Measurements from ENCODE around the gene LDB1.

Gene LDB1, protein sequence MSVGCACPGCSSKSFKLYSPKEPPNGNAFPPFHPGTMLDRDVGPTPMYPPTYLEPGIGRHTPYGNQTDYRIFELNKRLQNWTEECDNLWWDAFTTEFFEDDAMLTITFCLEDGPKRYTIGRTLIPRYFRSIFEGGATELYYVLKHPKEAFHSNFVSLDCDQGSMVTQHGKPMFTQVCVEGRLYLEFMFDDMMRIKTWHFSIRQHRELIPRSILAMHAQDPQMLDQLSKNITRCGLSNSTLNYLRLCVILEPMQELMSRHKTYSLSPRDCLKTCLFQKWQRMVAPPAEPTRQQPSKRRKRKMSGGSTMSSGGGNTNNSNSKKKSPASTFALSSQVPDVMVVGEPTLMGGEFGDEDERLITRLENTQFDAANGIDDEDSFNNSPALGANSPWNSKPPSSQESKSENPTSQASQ

DNA sequence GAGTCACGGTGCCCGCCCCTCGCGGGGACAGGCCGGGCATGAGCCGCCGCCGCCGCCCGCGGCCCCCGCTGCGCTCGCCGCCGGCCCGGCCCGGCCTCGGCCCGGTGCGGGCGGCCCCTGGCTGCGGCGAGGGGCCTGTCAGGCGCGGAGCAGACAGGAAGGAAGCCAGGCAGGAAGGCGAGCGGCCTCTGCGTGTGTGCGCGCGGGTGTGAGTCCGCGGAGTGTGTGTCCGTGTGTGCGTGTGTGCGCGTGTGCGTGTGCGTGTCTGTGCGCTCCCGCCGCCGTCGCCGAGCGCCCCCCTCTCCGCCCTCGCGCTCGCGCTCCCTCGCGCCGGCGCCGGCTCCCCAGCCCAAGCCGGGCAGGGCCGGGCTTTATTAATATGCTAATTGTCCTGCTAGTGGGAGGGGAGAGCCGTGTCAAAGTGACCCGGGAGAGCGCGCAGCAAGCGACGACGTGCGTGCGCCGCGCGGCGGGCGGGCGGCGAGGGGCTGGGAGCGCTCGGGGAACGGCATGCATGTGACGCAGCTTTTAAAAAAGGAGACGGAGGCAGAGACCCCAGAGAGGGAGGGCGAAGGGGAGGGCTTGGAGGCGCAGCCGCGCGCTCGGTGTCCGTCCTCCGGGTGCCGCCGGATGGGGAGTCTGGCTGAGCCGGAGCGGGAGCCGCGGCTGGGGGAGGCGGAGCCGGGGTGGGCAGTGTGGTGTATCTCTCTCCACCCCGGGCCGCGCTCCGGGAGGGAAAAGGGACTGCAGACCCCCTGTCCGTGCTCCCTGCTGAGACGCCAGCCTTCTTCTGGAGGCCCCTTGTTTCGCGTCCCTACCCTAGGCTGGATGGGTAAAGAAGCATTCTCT is at the start of gene LDB1:
TSS of gene LDB1 (minus strand) at position 227 of the 849 bp plus-strand sequence. CDS start 258 bp downstream, outside the sequence.
- peak; percentile 44 for DNase-seq

DNA sequence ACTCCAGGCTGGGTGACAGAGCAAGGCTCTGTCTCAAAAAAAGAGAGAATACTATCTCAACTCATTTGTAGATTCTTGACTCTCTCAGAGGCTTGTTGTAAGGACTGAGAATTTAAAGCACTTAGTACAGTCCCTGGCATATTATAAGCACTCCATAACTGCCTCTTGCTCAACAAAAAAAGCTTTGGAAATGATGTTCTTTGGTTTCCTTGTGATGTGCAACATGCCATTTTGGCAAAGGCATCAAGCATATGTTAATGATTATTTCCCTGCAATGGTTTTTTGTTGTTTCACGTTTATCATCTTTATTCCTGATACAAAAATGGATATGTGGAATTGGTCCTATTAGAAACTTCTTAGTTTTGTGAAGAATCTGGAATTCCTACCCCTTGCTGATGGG is 47.7 kb upstream of the LDB1 start:
- no peak for DNase-seq

DNA sequence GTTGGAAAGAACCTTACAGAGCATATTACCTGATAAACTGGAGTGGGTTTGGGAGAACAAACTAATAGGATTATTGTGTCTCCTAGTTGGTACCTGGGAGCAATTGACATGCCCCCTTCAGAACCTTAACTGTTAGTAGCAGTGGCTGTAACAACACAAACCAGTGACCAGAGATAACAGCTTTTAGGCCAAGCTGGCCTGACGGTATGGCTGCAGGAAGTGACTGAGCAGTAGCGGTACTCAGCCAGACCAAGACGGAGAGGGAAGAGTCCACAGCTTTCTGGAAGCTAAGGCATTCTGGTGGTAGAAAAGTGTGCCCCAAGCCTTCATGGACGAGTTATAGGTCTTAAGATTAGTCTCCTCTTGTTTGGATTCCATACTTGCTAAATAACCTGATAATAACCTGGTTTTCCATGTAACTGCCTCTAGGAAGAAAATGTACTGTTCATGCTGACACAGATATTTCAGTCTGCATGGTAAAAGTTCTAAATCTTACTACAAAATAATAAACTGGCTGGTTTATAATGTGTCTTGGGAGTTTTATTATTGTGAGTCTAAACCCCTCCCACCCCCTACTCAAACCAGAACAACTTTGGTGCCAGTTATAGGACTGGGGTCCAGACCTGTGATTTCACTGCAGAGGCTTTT is 43.3 kb upstream of the LDB1 start:
- DNase-seq = no peak

DNA sequence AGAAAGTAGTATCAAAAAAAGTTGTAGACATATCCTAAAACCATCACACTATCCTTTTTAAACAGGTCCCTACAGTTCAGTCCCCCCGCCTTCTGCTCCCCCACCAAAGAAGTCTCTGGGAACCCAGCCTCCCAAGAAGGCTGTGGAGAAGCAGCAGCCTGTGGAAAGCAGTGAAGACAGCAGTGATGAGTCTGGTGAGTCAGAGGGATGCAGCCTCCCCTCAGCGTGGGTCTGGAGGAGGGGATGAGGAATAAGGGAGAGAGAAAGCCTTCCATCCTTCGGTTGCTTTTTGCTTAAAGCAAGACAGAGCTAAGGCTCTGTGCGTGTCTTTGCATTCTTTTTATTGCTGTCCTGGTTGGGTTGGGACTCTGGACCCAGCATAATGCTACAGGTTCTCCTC is 39.7 kb upstream of the LDB1 start:
- DNase-seq = no peak

DNA sequence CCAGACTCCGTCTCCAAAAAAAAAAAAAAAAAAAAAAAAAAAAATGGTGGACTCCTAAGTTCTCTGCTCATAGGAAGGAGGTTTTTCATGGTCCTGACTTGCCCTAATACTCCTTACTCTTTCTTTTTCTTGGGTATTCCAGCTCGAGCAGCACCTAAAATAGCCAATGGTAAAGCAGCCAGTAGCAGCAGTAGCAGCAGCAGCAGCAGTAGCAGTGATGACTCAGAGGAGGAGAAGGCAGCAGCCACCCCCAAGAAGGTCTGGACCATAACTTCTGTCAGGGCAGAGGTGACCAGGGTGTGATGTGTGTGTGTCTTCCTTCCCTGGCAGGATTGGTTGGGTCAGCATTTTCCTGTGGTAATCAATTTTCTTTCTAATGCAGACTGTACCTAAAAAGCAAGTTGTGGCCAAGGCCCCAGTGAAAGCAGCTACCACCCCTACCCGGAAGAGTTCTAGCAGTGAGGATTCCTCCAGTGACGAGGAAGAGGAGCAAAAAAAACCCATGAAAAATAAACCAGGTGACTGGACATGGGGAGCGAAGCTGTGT is 39.0 kb upstream of the LDB1 start:
- DNase-seq = no peak

DNA sequence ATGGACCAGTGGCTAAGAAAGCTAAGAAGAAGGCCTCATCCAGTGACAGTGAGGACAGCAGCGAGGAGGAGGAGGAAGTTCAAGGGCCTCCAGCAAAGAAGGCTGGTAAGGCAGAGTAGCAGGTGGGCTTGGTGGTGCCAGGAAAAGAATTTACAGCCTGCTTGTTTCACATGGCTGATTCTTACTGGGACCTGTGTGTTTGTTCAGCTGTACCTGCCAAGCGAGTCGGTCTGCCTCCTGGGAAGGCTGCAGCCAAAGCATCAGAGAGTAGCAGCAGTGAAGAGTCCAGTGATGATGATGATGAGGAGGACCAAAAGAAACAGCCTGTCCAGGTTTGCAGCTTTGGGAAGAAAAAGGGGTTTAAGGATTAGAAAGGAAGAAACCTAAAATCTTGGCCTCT is 37.1 kb upstream of the LDB1 start:
- no peak for DNase-seq

DNA sequence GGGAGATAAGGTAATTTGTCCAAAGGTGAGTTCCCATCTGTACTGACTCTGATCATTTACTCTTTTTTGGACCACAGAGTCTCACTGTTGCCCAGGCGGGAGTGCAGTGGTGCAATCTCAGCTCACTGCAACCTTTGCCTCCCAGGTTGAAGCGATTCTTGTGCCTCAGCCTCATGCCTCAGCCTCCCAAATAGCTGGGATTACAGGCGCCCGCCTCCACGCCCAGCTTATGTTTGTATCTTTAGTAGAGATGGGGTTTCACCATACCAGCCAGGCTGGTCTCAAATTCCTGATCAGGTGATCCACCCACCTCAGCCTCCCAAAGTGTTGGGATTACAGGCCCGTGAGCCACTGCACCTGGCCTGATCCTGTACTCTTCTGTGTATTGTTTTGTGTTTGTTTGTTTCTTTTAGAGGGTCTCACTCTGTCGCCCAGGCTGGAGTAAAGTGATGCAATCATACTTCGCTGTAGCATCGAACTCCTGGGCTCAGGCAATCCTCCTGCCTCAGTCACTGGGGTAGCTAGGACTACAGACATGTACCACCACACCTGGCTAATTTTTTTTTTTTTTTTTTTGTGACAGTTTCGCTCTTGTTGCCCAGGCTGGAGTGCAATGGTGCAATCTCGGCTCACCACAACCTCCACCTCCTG is 34.4 kb upstream of the LDB1 start:
- DNase-seq = no peak

DNA sequence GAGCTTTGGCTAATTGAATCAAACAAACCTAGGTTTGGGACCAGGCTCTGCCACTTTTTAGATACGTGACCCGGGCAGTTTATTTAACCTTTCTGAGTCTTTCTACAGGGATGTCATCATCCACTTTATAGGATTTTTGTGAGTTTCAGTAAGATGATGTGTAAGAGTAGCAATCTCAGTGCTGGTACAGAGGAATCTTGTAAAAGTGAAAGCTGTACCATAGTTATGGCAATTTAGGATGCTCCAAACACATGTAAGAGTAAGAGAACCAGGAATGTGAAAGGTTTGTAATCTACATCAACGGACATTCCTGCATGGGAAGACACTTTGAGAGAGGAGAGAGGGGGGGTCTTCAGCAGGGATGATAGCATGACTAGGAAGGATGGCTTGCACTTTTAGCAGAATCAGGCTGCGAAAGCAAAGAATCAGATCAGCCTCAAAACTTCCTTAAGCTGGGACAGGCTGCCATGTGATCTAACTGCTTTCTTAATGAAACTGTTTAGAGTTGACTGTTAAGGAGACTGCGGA is 33.0 kb upstream of the LDB1 start:
- no peak for DNase-seq

DNA sequence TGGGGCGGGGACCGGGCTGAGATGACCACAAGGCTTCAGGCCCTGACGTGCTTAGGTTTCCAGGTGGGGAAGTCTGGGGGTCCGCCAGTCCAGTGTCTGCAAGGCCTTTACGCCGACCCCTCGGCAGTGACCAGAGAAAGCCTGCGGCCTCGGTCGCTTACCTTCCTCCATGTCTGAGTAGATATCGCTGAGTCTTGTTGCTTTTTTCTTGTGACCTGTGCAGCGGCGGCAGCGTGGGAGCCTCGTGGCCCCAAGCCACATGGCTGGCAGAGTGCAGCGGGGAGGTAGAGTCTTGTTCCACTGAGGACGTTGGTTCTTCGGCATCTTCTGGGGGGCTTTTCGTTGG is 32.4 kb upstream of the LDB1 start:
- peak; percentile 51 for DNase-seq

DNA sequence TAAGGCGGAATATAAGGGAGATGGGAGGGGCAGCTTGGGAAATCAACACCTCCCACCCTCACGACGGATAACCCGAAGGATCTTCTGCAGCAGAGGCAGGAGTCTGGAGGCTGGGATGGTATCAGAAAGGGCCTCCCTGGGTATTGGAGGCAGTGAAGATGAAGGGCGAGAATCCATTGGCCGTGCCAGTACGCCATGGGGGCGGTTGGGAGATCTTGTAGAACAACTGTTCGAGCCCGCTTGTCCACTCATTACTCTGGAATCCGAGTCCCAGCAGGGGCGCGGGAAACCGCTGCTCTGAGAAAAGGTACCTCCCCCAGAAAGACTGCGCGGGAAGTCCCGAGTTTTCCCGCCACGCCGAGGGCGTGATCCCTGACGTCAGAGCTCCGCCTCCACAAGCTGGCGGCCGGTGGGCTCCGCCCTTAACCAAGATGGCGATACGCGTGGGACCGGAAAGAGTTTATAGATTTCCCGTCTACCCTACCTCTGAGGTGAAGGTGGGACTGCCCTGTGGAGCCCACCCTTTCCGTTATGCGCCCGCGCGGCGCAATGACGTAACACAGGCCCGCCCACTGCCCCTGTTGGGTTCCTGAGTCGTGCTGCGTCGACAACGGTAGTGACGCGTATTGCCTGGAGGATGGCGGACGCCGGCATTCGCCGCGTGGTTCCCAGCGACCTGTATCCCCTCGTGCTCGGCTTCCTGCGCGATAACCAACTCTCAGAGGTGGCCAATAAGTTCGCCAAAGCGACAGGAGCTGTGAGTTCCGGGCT is 31.8 kb upstream of the LDB1 start, which contains the start of gene NOLC1:
TSS of gene NOLC1 (plus strand) at position 616 of the 771 bp plus-strand sequence. CDS start at position 638, 22 bp downstream.
- DNase-seq = peak; percentile 100

DNA sequence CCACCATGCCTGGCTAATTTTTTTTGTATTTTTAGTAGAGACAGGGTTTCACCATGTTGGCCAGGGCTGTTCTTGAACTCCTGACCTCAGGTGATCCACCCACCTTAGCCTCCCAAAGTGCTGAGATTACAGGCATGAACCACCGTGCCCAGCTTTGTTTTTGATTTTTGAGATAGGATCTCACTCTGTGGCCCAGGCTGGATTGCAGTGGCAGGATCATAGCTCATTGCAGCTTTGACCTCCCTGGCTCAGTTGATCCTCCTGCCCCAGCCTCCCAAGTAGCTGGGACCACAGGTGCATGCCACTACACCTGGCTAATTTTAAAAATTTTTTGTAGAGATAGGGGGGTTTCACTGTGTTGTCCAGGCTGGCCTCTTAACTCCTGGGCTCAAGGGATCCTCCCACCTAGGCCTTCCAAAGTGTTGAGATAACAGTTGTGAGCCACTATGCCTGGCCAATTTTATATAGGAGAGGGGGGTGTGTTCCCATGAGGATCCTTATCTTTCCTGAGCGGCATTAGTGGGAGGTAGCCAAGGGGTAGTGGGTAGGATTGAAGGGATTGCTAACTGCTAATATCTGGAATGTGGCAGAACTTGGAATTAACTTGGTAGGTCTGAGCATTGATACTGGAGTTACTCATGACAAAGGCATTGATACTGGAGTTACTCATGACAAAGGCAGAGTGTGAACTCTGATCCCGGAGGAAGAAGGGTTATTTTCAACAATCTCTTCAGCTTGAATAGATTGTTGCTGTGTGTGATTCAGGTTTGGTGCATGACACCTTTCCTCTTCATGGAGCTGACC is 31.0 kb upstream of the LDB1 start:
- DNase-seq = no peak

DNA sequence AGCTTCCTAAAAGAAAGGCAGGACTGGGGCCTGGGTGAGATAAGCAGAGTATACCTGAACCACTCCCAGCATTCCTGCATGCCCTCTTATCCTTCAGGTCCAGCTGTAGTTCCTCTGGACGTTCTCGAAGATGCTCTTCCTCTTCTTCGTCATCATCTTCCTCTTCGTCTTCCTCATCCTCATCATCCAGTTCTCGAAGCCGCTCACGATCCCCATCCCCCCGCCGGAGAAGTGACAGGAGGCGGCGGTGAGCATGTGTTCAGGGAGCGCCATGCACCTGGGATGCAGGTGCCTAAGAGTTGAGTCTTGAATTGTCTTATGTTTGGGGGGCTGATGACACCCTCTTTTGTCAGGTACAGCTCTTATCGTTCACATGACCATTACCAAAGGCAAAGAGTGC is 28.1 kb upstream of the LDB1 start:
- no peak for DNase-seq

DNA sequence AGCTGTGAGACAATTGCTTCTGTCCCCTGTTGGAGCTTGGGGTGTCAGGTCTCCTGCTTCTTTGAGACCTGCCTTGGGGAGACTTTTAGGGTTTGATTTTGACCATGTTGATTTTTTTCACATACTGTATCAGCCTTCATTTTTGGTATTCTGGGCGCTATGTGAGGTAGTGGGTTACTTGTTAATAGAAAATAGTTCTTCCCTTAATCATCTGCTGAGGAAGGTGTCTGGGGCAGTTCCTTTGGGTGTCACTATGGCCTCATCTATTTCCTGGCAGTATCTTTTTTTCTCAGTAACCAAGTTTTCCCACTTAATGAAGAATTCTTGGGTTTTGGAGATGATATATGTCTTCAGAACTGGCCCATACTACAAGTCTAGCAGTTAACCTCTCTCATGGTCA is 27.4 kb upstream of the LDB1 start:
- no peak for DNase-seq

DNA sequence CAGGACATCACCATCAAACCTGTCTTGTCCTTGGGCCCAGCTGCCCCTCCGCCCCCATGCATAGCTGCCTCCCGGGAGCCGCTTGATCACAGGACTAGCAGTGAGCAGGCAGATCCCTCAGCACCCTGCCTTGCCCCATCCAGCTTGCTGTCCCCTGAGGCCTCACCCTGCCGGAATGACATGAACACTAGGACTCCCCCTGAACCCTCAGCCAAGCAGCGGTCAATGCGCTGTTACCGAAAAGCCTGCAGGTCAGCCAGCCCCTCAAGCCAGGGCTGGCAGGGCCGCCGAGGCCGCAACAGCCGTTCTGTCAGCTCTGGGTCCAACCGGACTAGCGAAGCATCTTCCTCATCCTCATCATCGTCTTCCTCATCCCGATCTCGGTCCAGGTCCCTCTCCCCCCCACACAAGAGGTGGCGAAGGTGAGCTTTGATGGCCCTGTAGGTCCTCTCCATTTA is 26.8 kb upstream of the LDB1 start:
- no peak for DNase-seq

DNA sequence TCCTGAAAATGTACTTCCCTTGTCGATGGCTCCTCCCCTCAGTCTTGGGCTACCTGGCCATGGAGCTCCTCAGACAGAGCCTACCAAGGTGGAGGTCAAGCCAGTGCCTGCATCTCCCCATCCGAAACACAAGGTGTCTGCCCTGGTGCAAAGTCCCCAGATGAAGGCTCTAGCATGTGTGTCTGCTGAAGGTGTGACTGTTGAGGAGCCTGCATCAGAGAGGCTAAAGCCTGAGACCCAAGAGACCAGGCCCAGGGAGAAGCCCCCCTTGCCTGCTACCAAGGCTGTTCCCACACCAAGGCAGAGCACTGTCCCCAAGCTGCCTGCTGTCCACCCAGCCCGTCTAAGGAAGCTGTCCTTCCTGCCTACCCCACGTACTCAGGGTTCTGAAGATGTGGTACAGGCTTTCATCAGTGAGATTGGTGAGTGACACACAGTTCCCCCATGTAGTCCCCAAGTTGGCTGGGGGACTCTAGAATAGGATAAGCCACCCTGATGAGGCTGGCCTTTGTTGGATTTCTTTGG is 21.5 kb upstream of the LDB1 start:
- no peak for DNase-seq

DNA sequence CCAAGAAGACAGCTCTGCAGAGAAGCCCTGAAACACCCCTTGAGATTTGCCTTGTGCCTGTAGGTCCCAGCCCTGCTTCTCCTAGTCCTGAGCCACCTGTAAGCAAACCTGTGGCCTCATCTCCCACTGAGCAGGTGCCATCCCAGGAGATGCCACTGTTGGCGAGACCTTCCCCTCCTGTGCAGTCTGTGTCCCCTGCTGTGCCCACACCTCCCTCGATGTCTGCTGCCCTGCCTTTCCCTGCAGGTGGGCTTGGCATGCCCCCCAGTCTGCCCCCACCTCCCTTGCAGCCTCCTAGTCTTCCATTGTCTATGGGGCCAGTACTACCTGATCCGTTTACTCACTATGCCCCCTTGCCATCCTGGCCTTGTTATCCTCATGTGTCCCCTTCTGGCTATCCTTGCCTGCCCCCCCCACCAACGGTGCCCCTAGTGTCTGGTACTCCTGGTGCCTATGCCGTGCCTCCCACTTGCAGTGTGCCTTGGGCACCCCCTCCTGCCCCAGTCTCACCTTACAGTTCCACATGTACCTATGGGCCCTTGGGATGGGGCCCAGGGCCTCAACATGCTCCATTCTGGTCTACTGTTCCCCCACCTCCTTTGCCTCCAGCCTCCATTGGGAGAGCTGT is 20.9 kb upstream of the LDB1 start:
- no peak for DNase-seq

DNA sequence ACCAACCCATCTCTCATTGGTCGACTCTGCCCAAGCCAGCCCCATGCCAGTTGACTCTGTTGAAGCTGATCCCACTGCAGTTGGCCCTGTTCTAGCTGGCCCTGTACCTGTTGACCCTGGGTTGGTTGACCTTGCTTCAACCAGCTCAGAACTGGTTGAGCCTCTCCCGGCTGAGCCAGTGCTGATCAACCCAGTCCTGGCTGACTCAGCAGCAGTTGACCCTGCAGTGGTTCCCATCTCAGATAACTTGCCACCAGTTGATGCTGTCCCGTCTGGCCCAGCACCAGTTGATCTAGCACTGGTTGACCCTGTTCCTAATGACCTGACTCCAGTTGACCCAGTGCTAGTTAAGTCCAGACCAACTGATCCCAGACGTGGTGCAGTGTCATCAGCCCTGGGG is 20.1 kb upstream of the LDB1 start:
- DNase-seq = no peak

DNA sequence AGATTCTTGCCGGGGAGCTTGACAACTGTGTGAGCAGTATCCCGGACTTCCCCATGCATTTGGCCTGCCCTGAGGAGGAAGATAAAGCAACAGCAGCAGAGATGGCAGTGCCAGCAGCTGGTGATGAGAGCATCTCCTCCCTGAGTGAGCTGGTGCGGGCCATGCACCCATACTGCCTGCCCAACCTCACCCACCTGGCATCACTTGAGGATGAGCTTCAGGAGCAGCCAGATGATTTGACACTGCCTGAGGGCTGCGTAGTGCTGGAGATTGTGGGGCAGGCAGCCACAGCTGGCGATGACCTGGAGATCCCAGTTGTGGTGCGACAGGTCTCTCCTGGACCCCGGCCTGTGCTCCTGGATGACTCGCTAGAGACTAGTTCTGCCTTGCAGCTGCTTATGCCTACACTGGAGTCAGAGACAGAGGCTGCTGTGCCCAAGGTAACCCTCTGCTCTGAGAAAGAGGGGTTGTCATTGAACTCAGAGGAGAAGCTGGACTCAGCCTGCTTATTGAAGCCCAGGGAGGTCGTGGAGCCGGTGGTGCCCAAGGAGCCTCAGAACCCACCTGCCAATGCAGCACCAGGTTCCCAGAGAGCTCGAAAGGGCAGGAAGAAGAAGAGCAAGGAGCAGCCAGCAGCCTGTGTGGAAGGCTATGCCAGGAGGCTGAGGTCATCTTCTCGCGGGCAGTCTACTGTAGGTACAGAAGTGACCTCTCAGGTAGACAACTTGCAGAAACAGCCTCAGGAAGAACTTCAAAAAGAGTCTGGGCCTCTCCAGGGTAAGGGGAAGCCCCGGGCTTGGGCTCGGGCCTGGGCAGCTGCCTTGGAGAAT is 19.3 kb upstream of the LDB1 start:
- no peak for DNase-seq

DNA sequence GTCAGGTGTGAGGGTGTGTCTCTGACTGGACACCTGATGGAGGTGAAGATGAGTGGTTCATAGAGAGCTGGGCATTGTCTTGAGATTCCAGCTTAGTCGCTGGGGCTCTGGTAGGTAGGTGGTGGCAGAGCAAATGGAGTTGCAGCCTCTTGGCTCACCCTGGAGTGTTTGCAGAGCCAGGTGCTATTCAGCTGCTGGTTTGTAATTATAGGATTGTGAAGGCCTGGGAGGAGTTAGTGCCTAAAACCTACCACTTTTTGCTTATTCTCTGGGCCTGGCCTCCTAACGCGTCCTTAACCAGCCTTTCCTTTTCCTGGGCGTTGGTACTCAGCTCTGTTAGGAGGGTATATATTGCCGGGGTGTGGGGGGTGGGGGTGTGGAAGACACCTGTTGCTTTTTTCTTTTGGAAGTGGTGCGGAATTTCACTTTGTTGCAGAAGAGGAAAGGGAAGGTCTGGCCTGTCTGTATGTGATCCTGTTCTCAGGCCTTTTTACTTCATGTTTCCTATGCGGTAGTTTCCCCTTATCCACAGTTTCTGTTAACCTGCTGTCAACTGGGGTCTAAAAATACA is 15.9 kb upstream of the LDB1 start:
- DNase-seq = no peak
